HG03139 (cell line): ENCODE results near the gene TBC1D3B.
"Not testable (repeated sequence)": the region's sequence is repeated elsewhere in the genome, so short reads cannot be mapped to it uniquely, and the experiment has no call there.

Source experiments
- ATAC-seq: cut with Tn5 transposase; IDR thresholded peaks from one replicate; pipeline ENCODE4 v1.9.1; 2021; ENCODE audit not compliant: unreplicated experiment

Gene TBC1D3B

DNA sequence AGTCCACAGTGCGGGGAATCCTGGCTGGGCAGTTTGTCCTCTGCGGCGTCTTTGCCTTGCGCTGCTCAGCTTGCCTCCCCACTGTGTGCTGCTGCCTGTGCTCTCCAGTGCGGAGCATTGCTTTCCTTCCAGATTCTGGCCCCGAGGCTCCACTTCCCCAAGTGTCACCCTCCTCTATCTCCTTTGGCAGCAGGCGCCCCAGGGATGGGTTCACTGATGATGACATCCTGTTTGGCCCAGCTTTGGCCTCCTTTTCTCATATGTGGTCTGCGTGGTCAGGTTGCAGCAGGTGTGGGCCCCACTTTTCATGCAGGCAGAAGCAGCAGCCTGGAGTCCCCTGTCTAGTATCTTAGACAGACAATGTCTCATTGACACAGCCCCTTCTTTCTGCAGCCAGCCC, 25.1 kb upstream of the TBC1D3B start:
- ATAC-seq, result not testable (repeated sequence)

DNA sequence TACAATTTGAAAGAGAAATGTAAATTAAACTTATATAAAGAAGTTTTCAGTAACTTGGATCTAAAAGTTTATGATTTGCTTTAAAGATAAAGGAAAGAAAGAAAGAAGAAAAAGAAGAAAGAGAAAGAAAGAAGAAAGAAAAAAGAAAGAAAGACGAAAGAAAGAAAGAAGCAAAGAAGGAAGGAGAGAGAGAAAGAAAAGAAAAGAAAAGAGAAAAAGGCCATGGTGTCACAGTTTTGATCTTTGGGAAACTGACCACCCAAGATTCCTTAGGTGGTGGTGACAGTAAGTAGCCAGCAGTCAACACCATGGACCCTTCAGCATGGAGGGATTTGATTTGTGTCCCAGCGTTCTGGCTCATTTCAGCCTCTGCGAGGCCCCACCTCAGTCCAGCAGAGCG, 24.7 kb upstream of the TBC1D3B start:
- ATAC-seq, result not testable (repeated sequence)

DNA sequence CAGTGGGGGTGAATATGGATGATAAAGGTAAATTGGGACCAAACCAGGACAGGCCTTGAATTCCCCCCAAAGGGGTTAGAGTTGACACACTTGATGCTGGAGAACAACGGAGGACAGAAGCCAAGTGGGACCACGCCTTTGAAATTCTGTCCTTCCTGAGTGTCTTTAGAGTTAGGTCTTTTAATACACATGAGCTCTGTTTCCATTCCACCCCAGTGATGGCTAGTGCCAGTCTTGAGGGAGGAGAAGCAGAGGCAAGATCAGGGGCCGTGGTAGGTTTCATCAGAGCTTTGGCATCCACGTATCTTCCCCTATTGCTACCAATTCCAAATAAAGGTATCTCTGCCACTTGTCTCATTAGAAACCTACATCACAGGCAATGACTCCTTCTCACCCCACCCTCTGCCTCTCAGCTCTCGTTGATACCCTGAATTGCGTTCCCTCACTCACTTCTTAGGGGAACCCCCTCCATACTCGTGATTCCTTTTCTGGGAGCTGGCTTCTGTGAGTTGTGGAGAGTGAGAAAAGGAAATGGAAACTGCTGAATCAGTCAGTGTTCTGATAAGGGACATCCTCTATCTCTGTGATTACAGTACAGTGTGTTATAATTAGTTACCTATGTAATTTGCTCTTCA, 22.5 kb upstream of the TBC1D3B start:
- ATAC-seq, result peak; percentile 27

DNA sequence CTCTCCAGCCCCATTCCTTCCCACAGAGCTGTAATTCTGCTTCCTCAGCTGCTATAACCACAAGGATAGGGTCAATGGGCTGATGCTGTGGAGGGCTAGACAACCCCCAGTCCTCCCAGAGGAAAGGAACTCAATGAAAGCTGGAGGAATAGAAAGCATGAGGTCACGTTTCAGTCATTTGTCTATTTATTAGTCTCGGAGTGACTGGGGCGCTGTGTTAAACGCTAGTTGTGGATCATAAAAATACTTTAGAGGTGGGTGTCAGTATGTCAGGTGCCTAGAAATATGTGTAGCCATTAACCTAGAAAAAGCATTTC, 20.9 kb upstream of the TBC1D3B start:
- ATAC-seq, result no peak

DNA sequence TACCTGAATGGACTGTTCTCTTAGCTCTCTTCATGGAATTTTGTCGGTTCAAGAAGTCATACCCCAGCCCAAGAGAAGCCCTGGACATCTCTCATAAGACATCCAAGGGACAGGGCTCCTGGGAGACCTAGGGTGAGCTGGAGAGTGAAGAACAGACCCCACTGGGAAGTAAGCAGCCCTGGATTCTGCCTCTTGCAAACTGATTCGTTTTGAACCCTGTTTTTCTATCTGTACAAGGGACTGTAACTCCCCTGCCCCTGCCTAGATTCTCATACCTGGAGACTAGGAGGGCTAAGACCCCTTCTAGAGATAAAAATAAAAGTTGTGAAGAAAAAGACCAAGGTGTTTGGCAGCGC, 19.7 kb upstream of the TBC1D3B start:
- ATAC-seq, result no peak

DNA sequence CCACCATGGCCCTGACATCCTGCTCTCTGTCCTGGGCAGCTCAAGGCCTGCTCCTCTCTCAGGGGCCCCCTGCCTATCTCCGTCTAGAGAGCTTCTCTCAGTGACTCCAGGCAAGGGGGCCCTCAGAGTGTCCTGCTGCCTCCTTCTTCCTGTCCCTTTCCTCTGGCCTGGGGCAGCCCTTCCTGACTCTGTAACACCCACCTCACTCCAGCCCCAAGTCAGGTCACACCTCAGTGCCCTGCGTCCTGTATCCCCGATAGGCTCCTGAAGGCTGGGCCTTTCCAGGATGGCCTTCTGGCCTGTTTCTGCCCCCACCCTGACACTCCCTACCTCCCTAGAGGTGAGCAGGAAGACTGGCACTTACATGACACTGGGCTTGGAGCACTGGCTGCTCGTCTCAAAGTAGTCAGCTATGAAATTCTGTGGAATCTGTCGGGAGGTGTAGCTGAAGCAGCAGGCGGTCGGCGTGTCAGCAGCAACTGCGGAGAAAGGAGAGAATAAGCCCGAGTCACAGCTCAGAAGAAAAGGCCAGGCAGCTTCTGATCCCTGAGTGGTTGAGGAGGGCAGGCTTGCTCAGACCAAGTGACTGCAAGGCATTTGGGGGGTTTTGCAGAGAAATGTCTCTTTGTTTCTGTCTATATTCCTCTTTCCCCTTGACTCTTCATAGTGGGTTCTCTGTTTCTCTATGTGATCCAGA, 19.1 kb upstream of the TBC1D3B start:
- no peak for ATAC-seq

DNA sequence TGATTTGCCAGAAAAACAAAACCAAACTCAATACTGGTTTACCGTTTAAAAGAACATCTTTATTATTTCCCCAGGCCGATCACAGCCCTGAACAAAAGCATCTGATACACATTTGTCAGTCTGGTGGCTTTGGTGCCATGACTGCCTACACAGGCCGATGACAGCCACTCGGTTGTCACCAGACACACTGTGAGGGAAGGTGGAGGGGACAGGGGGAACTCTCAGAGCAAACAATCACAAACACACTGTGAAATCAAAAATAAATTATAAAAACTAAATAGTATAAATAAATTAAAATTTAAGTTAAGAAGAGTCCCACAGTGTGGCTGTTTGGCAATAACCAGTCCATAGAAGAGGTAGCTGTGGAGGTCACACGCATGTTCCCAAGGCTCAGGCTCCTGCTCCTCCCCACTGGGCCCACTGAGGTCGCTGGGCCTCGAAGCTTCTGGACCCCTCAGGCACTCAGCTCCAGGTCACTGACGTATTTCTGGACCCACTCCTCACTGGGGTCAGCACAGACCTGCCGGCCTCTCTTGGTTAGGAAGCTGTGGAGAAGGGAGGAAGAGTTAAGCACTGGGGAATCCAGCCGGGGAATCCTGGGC, 18.5 kb upstream of the TBC1D3B start:
- not testable (repeated sequence) for ATAC-seq

DNA sequence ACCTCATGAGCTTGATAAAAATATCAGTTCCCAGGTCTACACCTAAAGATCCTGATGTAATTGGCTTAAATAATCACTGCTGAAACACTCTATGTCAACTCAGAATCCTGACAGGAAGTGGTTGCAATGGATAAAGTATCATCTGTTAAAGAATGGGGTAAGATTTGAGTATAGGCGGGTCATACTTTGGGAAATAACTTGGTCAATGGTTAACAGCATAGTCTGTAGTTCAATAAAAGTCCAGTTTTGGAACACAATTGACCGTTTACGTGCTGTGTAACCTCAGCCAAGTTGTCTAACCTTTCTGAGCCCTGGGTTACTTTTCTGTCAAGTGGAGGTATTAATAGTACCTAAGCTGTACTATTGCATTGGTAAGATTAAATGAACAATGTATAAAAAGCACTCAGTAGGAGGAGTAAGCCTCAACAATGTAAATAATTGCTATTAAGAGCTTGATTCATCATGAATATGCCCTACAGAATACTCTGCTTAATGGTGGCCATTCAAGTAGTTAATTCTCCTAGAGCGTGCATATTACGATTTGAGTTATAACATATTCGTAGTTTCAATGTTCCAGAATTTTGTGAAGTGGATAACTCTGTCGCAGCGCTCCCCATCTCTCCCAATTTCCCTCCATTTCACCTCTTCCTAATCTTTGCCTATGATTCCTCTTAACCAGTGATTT, 17.9 kb upstream of the TBC1D3B start:
- not testable (repeated sequence) for ATAC-seq

DNA sequence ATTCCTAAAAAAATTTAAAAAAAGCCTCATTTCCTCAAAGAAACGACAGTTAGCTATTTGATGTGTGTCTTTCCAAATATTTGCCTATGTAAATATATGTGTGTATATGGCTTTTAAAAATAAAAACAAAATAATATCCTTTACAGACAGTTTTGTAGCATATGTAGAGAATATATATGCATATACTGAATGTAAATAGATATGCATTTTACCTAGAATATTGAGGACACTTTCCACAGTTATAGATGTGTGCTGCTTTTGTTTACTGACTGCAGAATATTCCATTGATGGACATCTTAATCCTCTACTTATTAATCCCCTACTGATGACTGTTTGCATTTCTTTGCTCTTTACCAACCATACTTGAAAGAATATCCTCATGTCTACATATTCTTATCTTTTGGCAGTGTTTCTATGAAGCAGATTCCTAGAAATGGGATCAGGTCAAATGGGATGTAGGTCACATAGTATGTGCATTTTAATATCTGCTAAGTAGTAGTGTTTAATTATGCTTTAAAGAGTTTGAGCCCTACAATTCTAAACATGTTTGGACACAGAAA, 16.9 kb upstream of the TBC1D3B start:
- ATAC-seq, result no peak

DNA sequence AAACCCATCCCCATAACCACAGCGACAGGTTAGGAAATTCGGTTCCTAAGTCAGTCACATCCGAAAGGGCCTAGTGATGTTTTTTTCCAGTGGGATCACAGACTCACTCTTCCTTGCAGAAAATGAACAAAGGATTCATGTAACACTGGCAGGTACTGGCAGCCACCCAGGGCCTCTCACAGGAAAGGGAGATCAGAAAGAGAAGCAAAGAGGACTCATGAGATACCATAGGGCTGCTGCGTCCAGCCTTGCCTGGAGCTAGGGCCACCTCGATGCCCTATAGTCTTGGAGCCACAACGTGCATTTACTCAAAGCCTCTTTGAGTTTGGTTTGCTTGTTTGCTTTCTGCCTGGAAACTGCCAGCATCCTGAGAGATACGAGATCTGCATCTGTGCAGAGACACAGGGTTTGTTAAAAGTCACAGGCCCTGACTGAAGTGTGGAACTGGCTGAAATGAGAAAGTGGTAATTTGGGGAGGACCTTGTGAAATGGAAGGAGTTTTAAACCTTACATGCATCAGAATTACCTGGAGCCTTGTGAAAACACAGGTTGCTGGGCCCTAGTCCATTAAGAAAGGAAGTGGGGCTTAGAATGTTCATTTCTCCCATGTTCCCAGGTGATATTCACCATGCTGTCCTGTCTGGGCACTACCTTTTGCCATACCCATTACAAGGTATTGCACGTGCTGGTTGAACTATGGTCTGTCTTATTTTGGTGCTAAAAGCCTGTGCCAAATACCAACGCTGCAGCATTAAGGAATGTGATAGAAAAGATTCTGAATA, 14.3 kb upstream of the TBC1D3B start:
- not testable (repeated sequence) for ATAC-seq

DNA sequence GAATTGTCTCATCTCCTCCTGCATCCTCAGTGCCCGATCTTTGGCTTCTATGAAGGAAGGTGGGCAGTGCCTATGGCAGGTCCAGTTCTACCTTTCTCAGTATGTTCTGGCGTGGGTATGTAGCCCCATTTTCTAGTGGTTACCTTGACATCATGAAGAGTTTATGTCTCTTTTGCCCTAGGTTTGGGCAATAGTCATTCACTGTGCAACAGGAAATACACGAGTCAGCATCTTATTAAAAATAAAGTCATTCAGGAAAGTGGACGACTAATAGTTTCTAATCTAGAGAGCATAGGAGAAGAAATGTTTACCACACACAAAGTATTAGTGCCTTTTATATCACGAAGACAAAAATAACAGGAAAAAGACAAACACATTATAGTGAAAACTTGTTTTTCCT, 13.6 kb upstream of the TBC1D3B start:
- not testable (repeated sequence) for ATAC-seq

DNA sequence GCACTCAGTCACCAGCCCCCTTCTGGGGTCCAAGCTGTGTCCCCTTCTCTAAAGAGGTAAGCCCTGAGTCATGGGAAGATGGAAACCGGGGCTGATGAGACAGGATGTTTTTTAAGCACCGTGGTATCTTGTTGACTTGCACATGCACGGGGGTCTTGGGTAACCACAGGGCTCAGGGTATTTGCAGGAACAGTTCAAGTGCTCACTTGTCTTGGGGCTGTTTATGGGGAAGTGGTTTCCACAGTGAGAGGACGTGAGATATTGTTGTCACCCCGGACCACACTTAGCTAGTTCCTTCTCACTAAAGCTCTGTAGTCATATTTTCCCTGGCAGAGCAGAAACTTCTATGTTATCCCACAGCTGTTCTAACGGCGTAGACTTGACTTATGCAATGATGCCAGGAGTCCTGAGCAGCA, 12.5 kb upstream of the TBC1D3B start:
- peak; percentile 55 for ATAC-seq

DNA sequence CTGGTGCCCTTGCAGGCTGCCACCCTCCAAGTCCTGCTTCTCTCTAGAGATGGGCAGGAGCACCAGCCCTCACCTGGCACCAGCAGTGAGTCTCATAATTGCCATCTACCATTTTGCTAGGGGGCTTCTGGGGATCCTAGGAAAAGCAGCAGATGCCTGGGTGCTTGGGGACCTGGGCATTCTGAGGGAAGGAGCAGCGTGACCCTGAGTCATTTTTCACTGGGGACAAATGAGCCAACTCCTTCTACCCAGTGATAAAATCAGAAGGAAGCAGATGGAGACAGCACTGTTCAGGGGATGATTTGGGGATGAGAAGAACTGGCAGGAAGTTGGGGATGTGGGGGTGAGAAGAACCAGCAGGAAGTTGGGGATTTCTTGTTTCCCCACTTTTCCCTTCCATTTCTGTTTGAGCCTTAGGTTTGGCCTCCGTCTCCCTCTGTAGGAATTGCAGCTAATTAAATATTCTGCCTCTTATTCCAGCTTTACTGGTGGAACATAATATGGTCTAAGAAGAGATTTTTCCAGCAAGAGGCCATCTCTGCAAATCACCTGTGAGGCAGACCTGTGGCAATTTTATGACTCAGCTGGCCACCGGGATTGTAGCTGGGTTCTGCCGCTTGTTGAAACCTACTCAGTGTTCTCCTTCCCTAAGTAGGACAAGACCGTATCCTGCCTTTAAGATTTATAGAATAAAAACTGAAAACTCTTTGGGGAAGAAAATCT, 11.7 kb upstream of the TBC1D3B start:
- ATAC-seq, result not testable (repeated sequence)

DNA sequence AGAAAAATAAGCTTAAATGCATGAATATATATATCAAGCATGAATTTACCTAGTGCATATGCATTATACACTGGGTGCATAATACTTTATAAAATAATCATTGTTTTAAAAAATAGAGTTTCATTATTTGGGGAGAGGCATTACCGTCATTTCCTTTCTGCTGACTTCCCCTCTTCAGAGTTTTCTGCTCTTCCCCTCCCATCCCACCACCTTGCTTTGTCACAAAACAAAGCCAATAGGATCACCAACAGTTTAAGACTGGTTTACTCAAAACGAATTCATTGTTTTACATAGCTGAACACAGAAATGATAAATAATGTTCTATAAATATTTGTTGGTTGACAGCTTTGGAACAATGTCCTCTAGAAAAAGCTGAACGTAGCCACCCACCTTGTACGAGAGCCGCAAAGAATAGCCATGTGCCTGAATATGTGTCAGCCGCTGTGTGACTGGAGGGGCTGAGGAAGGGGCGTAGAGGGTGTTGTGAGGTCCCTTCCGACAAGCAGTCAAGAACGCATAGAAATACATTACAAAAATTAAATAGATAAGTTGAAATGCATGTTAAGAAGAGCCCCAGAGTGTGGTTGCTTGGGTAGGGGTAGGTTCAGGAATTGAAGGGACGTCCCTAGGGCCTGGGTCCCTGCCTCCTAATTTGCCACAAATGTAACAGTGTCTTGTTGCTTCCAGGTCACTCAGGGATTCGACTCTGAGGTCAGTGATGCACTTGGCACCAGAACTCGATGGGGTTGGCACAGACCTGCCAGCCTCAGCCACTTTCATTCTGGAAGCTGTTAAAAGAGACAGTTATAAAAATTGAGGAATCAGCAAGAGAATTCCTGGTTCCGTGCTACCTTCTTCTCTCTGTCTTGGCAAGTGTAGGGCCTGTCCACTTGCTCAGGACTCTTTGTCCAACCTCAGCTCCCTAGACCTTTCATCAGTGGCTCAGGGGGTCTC, 10.7 kb upstream of the TBC1D3B start:
- not testable (repeated sequence) for ATAC-seq

DNA sequence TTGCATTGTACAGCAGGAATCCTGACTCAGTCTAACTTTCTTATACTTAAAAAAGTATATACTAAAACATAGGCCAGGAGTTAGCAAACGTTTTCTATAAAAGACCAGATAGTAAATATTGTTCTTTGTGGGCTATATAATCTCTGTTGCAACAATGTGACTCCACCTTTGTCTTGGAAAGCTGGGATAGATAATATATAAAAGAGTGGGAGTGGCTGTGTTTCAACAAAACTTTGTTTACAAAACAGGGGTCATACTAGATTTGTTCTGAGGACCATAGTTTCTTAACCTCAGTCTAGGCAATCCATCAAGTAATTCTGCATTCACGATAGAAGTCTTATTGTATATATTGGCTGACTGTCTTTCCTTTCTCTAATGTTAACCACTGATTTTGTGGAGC, 9.0 kb upstream of the TBC1D3B start:
- no peak for ATAC-seq

DNA sequence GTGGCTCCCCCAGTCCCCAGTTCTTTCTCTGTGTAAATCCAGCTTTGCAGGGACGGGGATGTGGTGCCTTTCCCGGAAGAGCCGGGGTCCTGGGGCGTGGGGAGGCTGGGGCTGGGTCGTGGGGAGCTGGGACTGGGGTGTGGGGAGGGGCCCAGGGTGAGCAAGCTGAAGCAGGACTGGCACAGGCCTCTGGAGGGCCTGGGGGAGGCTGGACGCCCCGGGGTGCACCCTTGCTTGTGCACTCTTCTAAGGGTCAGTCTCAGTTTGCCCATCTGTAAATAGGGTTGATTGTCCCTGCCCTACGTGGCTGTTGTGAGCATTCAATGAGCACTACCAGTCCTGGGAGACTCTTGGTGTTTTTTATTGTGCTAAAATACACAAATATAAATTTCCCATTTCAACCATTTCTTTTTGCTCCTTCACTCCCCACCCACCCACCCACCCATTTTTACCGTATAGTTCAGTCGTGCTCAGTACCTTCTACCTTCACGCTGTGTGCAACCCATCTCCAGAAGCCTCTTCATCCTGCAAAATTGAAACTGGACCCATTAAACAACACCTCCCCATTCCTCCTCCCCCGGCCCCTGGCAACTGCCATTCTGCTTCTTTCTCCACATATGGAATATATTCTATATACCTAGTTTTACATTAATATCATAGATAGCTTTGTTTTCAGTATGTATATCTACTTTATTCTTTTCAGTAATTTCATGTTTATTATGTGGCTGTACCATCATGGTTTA, 7.8 kb upstream of the TBC1D3B start:
- ATAC-seq, result no peak

DNA sequence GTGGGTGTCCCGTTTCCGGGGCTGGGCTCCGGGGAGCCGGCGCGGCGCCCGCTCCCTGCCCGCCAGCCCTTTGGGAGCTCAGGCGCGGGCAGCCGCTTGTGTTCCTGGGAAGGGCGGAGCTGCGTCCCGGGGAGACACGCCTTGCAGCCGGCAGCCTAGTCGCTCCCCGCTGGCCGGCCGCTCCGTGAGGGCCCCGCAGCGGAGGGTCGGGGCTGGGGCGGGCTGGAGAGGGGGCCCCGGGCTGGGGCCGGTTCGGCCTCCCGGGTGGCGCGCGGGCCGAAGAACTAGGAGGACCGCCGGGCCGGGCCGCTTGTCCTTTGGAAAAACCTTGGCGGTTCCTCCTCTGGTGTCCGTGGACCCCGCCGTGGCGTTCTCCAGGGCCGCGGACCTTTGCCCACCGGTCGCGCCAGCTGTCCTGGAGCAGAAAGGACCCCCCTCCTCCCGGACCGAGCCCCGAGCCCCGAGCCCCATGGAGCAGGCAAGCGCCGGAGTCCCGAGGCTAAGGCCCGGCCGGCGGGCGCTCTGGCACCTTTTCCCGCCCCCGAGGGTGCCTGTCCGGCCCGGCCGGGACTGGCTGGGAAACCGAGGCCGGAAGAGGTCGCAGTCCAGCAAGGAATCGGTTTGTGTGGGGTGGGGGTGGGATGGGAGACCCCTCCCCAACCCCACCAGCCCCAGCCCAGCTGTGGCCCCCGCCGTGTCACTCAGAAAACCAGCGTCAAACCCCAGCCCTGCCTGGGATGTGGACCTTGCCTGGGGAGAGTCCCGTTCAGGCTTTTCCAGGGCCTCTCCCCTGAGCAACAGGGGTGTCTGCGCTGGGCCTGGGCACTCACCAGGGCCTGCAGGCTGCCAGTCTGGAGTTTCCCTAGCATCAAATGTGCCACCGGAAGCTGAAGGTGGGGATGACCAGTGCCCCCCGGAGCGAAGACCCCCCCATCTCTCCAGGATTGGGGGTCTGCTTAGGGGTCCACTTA, 6.8 kb upstream of the TBC1D3B start:
- peak; percentile 38 for ATAC-seq
